ENCODE results near the gene TMEM37.

Gene TMEM37

GRCh38 chr2:119433636-119434327 is 2.1 kb downstream of the TMEM37 start:
- DNase-seq (ENCODE audit: low read depth) = no peak
- TF ChIP-seq MYC (IDR thresholded peaks at IDR 0.05; ENCODE audit: low read depth, low read length) (no peak), MAX (IDR thresholded peaks at IDR 0.05; ENCODE audit: low read depth, low read length) (no peak), CTCF (IDR thresholded peaks at IDR 0.05; ENCODE audit: low read depth, low read length) (no peak), POLR2A (IDR thresholded peaks at IDR 0.05; ENCODE audit: extremely low read depth, insufficient read length) (no peak)
- H3K4me3 ChIP-seq (ENCODE audit: low read depth, low read length) = no peak overlapping the region

- TF ChIP-seq CTCF (IDR thresholded peaks at IDR 0.05; ENCODE audit: low read depth, low read length) (no peak), MAX (IDR thresholded peaks at IDR 0.05; ENCODE audit: low read depth, low read length) (no peak), MYC (IDR thresholded peaks at IDR 0.05; ENCODE audit: low read depth, low read length) (no peak), POLR2A (IDR thresholded peaks at IDR 0.05; ENCODE audit: extremely low read depth, insufficient read length) (no peak)
- no peak overlapping the region for H3K4me3 ChIP-seq (ENCODE audit: low read depth, low read length)
- no peak for DNase-seq (ENCODE audit: low read depth)
These were observed 3.0 kb downstream of the TMEM37 start for GRCh38 chr2:119434664-119435063.

- H3K4me3 ChIP-seq (ENCODE audit: low read depth, low read length) = no peak overlapping the region
- TF ChIP-seq MYC (IDR thresholded peaks at IDR 0.05; ENCODE audit: low read depth, low read length) (no peak), MAX (IDR thresholded peaks at IDR 0.05; ENCODE audit: low read depth, low read length) (no peak), POLR2A (IDR thresholded peaks at IDR 0.05; ENCODE audit: extremely low read depth, insufficient read length) (no peak), CTCF (IDR thresholded peaks at IDR 0.05; ENCODE audit: low read depth, low read length) (no peak)
- no peak for DNase-seq (ENCODE audit: low read depth)
These were observed 3.7 kb downstream of the TMEM37 start for GRCh38 chr2:119435081-119435952.

- H3K4me3 ChIP-seq (ENCODE audit: low read depth, low read length) = no peak overlapping the region
- TF ChIP-seq POLR2A (IDR thresholded peaks at IDR 0.05; ENCODE audit: extremely low read depth, insufficient read length) (no peak), MYC (IDR thresholded peaks at IDR 0.05; ENCODE audit: low read depth, low read length) (no peak), MAX (IDR thresholded peaks at IDR 0.05; ENCODE audit: low read depth, low read length) (no peak), CTCF (IDR thresholded peaks at IDR 0.05; ENCODE audit: low read depth, low read length) (no peak)
- DNase-seq (ENCODE audit: low read depth) = no peak
These were observed 4.3 kb downstream of the TMEM37 start for GRCh38 chr2:119435953-119436297.

- no peak for DNase-seq (ENCODE audit: low read depth)
- H3K4me3 ChIP-seq (ENCODE audit: low read depth, low read length) = no peak overlapping the region
- no peak for TF ChIP-seq MAX (IDR thresholded peaks at IDR 0.05; ENCODE audit: low read depth, low read length)
- TF ChIP-seq CTCF (IDR thresholded peaks at IDR 0.05; ENCODE audit: low read depth, low read length) = no peak
- TF ChIP-seq POLR2A (IDR thresholded peaks at IDR 0.05; ENCODE audit: extremely low read depth, insufficient read length) = no peak
- TF ChIP-seq MYC (IDR thresholded peaks at IDR 0.05; ENCODE audit: low read depth, low read length) = no peak
These were observed 5.5 kb downstream of the TMEM37 start for GRCh38 chr2:119436993-119437772.

Data from NB4 (cell line).